Upper lobe of left lung (tissue), 6 donors: ENCODE measurements around the gene CLDN7. TPM values are rescaled to one million over a fixed set of nuclear protein-coding genes. Genes with fewer than 3 reads are reported as not detected.

Source experiments
- ATAC-seq, 2 donors: fragments of 200-7000 bp; cut with Tn5 transposase; one replicate each; pipeline ENCODE4 v1.9.1; 2022; ENCODE audit warnings: mild to moderate bottlenecking in 2 of 2, moderate library complexity in 2 of 2; ENCODE audit not compliant: low FRiP score in 2 of 2
- DNase-seq, 2 donors: peaks; one replicate each; pipeline ENCODE4 v3.0.0-alpha.2; 2019 to 2020
- H3K27ac ChIP-seq, 4 donors: fragments of 200-600 bp; sonication (generic); one replicate each; pipeline ENCODE4 v1.5.1; 2016 to 2019
- H3K27me3 ChIP-seq, 4 donors: fragments of 200-600 bp; sonication (generic); one replicate each; pipeline ENCODE4 v1.5.1; 2017 to 2019
- H3K36me3 ChIP-seq, 4 donors: fragments of 200-600 bp; sonication (generic); one replicate each; pipeline ENCODE4 v1.5.1; 2016 to 2019
- H3K4me1 ChIP-seq, 4 donors: fragments of 200-600 bp; sonication (generic); one replicate each; pipeline ENCODE4 v1.5.1; 2018 to 2019
- H3K4me3 ChIP-seq, 4 donors: fragments of 200-600 bp; sonication (generic); one replicate each; pipeline ENCODE4 v1.5.1; 2017 to 2019; ENCODE audit warnings: mild to moderate bottlenecking in 2 of 4, moderate library complexity in 1 of 4
- H3K9me3 ChIP-seq, 4 donors: fragments of 200-600 bp; sonication (generic); one replicate each; pipeline ENCODE4 v1.5.1; 2018 to 2019
- CTCF ChIP-seq, 6 experiments: fragments of 450-650 bp in 4 of 6; fragments of 200-600 bp in 2 of 6; sonication (generic) in 2 of 6; IDR thresholded peaks; one replicate each; pipeline ENCODE4 v1.5.1; 2016 to 2019; ENCODE audit warnings: antibody characterized with exemption in 6 of 6
- EP300 ChIP-seq, 4 donors: sonication (generic); formaldehyde crosslinking; IDR thresholded peaks; one replicate each; pipeline ENCODE4 v1.5.1; 2017; ENCODE audit warnings: antibody characterized with exemption in 4 of 4, control low read depth in 2 of 4
- POLR2A ChIP-seq, 4 donors: fragments of 450-650 bp; IDR thresholded peaks; one replicate each; pipeline ENCODE4 v1.5.1; 2016 to 2017; ENCODE audit warnings: antibody characterized with exemption in 4 of 4, mild to moderate bottlenecking in 2 of 4
- POLR2AphosphoS5 ChIP-seq, 2 donors: sonication (generic); formaldehyde crosslinking; IDR thresholded peaks; one replicate each; pipeline ENCODE4 v1.5.1; 2017; ENCODE audit warnings: antibody characterized with exemption in 2 of 2
- WGBS, 2 donors: methylation state at CpG; one replicate each; pipeline ENCODE4 v1.1.5; 2017 to 2018; 5-methylcytosine and 5-hydroxymethylcytosine counted together
- total RNA-seq, 6 donors: library from RNA; depleted of rRNA in 4 of 6; stranded (reverse); fragments of >200 nt in 4 of 6; gene quantifications; one replicate each; pipeline versions ENCODE4 v1.1.0 to v1.2.1, GENCODE V29; 2016 to 2021
- donor health status: DM: no; HTN: no; CAD: no; lungs with moderate emphysema.
- donor health status: DM: no; HTN: yes; CAD: no; lungs with severe emphysema.

The CLDN7 gene
- total RNA-seq, 6 donors from 2014 or later = 57.6 to 201 (median 137) TPM

- 18 to 20% methylated on average over 7 to 10 of the region's 10 CpGs for WGBS, 2 donors
- H3K9me3 ChIP-seq = no peaks in the 10 kb centered on the region
- DNase-seq (no peak), ATAC-seq (no peak)
- H3K36me3 ChIP-seq = no peaks in the 10 kb centered on the region
- peak overlapping the region in 1 of 4 donors; percentile 60 for H3K4me3 ChIP-seq
- no peaks in the 10 kb centered on the region for H3K27me3 ChIP-seq
- H3K27ac ChIP-seq = peak overlapping the region; percentile 42 to 100 (median 84)
- no peak for TF ChIP-seq POLR2AphosphoS5 (IDR thresholded peaks at IDR 0.05)
- no peak for TF ChIP-seq CTCF (IDR thresholded peaks at IDR 0.05)
- TF ChIP-seq POLR2A (IDR thresholded peaks at IDR 0.05) = no peak
- TF ChIP-seq EP300 (IDR thresholded peaks at IDR 0.05) = no peak
- H3K4me1 ChIP-seq = peaks cover 49 to 66% (median 53%) of the 10 kb centered on the region in 4 donors
Measured at GRCh38 chr17:7215652-7216180, 46.6 kb downstream of the CLDN7 start.

GRCh38 chr17:7215136-7215638 lies 47.1 kb downstream of the CLDN7 start:
- Histone ChIP-seq H3K4me1 (peaks cover 46 to 61% (median 49%) of the 10 kb centered on the region in 4 donors), H3K4me3 (peak overlapping the region in 3 of 4 donors; percentile 53 to 59 (median 54)), H3K27me3 (no peaks in the 10 kb centered on the region), H3K36me3 (no peaks in the 10 kb centered on the region), H3K27ac (peak overlapping the region; percentile 42 to 100 (median 84)), H3K9me3 (no peaks in the 10 kb centered on the region)
- DNase-seq (no peak), ATAC-seq (no peak)
- TF ChIP-seq POLR2AphosphoS5 (IDR thresholded peaks at IDR 0.05) (no peak), POLR2A (IDR thresholded peaks at IDR 0.05) (no peak), EP300 (IDR thresholded peaks at IDR 0.05) (no peak)
- WGBS, 2 donors = 25 to 32% methylated on average over 9 of the region's 9 CpGs

- Histone ChIP-seq H3K36me3 (no peaks in the 10 kb centered on the region), H3K9me3 (no peaks in the 10 kb centered on the region), H3K4me3 (peak overlapping the region; percentile 21 to 59 (median 54)), H3K27me3 (no peaks in the 10 kb centered on the region), H3K4me1 (peaks cover 46 to 60% (median 49%) of the 10 kb centered on the region in 4 donors), H3K27ac (peak overlapping the region; percentile 42 to 100 (median 84))
- TF ChIP-seq POLR2A (IDR thresholded peaks at IDR 0.05) = peak in 1 of 4 donors; percentile 18
- TF ChIP-seq POLR2AphosphoS5 (IDR thresholded peaks at IDR 0.05) = peak; percentile 32 to 62
- peak; percentile 31 to 58 (median 39) for TF ChIP-seq CTCF (IDR thresholded peaks at IDR 0.05)
- TF ChIP-seq EP300 (IDR thresholded peaks at IDR 0.05) = peak in 1 of 4 donors; percentile 3
- DNase-seq = peak; percentile 98 to 99
- 0 to 1% methylated on average over 35 to 40 of the region's 45 CpGs for WGBS, 2 donors
- peak; percentile 94 to 96 for ATAC-seq
Measured at GRCh38 chr17:7214300-7215135, 47.8 kb downstream of the CLDN7 start.

- H3K4me3 ChIP-seq = peak overlapping the region in 3 of 4 donors; percentile 53 to 59 (median 54)
- WGBS, 2 donors = 5 to 7% methylated on average over 15 of the region's 15 CpGs
- no peaks in the 10 kb centered on the region for H3K27me3 ChIP-seq
- peak overlapping the region; percentile 42 to 99 (median 60) for H3K27ac ChIP-seq
- peak in 1 of 2 donors; percentile 2 for ATAC-seq
- TF ChIP-seq POLR2AphosphoS5 (IDR thresholded peaks at IDR 0.05) (no peak), CTCF (IDR thresholded peaks at IDR 0.05) (peak in 4 of 6 experiments; percentile 19 to 36 (median 28))
- no peaks in the 10 kb centered on the region for H3K9me3 ChIP-seq
- peak in 1 of 2 donors; percentile 69 for DNase-seq
- no peaks in the 10 kb centered on the region for H3K36me3 ChIP-seq
- peaks cover 41 to 54% (median 43%) of the 10 kb centered on the region in 4 donors for H3K4me1 ChIP-seq
Measured at GRCh38 chr17:7213895-7214299, 48.4 kb downstream of the CLDN7 start.
